HepG2 (cell line): ENCODE data around the gene CDK18. TPM values are rescaled to one million over a fixed set of nuclear protein-coding genes. Genes with fewer than 3 reads are reported as not detected.

Source experiments
- ATAC-seq: fragments of 200-7000 bp; cut with Tn5 transposase; 3 replicates; pipeline ENCODE4 v1.9.1; 2020; ENCODE audit warnings: mild to moderate bottlenecking, moderate library complexity
- BruUV-seq: library from RNA; stranded (reverse); fragments of 400-500 nt; replicated peaks from 2 replicates; lab custom pipeline; 2021; lab: Mats Ljungman, UMichigan
- CTCF ChIA-PET: fragments of 300-600 bp; formaldehyde crosslinking; extraction: SDS; loops from one replicate; lab custom pipeline; 2021; ENCODE audit warnings: low total read pairs, inconsistent platforms, low intra/inter-chr PET ratio; lab: Yijun Ruan, JAX
- POLR2A ChIA-PET: fragments of 350-600 bp; sonication (Branson Sonifier 250); formaldehyde crosslinking; loops from one replicate; lab custom pipeline; 2020; ENCODE audit warnings: antibody characterized with exemption, inconsistent platforms; lab: Yijun Ruan, JAX
- DNase-seq: peaks from one replicate; pipeline ENCODE4 v3.0.0-alpha.2; 2015; ENCODE audit warnings: low spot score
- FAIRE-seq: peaks from 3 replicates; lab custom pipeline; 2011; peaks lifted over from hg19 to GRCh38; lab: Jason Lieb, UNC
- H2AFZ ChIP-seq: one replicate; pipeline ENCODE4 v1.6.1; 2011; ENCODE audit warnings: low read length, inconsistent platforms
- H3K27ac ChIP-seq: fragments of 300-600 bp; 3 replicates; pipeline ENCODE4 v1.8.0; 2011; ENCODE audit warnings: mixed run types, mild to moderate bottlenecking, mixed read lengths, low read length, inconsistent platforms; ENCODE audit not compliant: insufficient read depth; ENCODE audit errors: extremely low read length
- H3K27me3 ChIP-seq, 2 experiments: fragments of 200-600 bp in 1 of 2; 2 replicates in 1 of 2; 3 replicates in 1 of 2; pipeline versions ENCODE4 v1.6.0 to v1.8.0; 2011; ENCODE audit warnings: low read length in 2 of 2, mild to moderate bottlenecking in 2 of 2, moderate library complexity in 2 of 2, inconsistent platforms in 1 of 2; ENCODE audit not compliant: insufficient read depth in 2 of 2, control insufficient read depth in 1 of 2
- H3K36me3 ChIP-seq, 2 experiments: fragments of 200-600 bp in 1 of 2; replicated peaks in 1 of 2; 2 replicates in 1 of 2; 3 replicates in 1 of 2; pipeline versions ENCODE4 v1.5.1 to v1.8.0; 2011; ENCODE audit warnings: low read length in 2 of 2, inconsistent platforms in 1 of 2; ENCODE audit not compliant: insufficient read depth in 2 of 2, control insufficient read depth in 1 of 2
- H3K4me1 ChIP-seq: 2 replicates; pipeline ENCODE4 v1.5.1; 2012; ENCODE audit warnings: low read length, inconsistent platforms; ENCODE audit not compliant: insufficient read depth
- H3K4me2 ChIP-seq: 2 replicates; pipeline ENCODE4 v1.6.0; 2011; ENCODE audit warnings: low read depth, low read length, inconsistent platforms
- H3K4me3 ChIP-seq, 3 experiments: fragments of 200-600 bp in 1 of 3; sonication (generic), shearing (Covaris generic) in 1 of 3; replicated peaks in 1 of 3; 2 replicates each; pipeline ENCODE4 v1.5.1; 2011 to 2016; ENCODE audit warnings: low read length in 3 of 3, inconsistent platforms in 2 of 3, low read depth in 2 of 3, mild to moderate bottlenecking in 2 of 3, control low read depth in 1 of 3, mixed read lengths in 1 of 3; ENCODE audit not compliant: insufficient read depth in 1 of 3
- H3K79me2 ChIP-seq: one replicate; pipeline ENCODE4 v1.6.1; 2011; ENCODE audit warnings: low read length, inconsistent platforms; ENCODE audit not compliant: insufficient read depth
- H3K9ac ChIP-seq: 2 replicates; pipeline ENCODE4 v1.6.0; 2011; ENCODE audit warnings: mild to moderate bottlenecking, low read depth, low read length, inconsistent platforms; ENCODE audit not compliant: insufficient read depth
- H3K9me3 ChIP-seq: 2 replicates; pipeline ENCODE4 v1.5.1; 2012; ENCODE audit warnings: mild to moderate bottlenecking, low read length
- H4K20me1 ChIP-seq: 2 replicates; pipeline ENCODE4 v1.6.0; 2011; ENCODE audit warnings: inconsistent platforms, mild to moderate bottlenecking, low read length, moderate library complexity; ENCODE audit not compliant: insufficient read depth
- ATM ChIP-seq: fragments of 450-650 bp; IDR thresholded peaks from 2 replicates; pipeline ENCODE4 v1.7.1; 2017; ENCODE audit warnings: mild to moderate bottlenecking, borderline replicate concordance
- CREB1 ChIP-seq, 2 experiments: fragments of 450-650 bp in 1 of 2; IDR thresholded peaks; 2 replicates each; pipeline ENCODE4 v1.6.1; 2016 to 2017; ENCODE audit warnings: control low read depth in 1 of 2, mild to moderate bottlenecking in 1 of 2, missing compliant biosample characterization in 1 of 2, missing genetic modification characterization in 1 of 2
- EED ChIP-seq: sonication (generic); formaldehyde crosslinking; IDR thresholded peaks from 2 replicates; pipeline ENCODE4 v1.5.0; 2020; ENCODE audit warnings: mild to moderate bottlenecking, missing genetic modification reagents
- HNF1A ChIP-seq, 2 experiments: sonication (generic) in 1 of 2; formaldehyde crosslinking in 1 of 2; IDR thresholded peaks; 2 replicates each; pipeline versions ENCODE4 v1.4.0 to v1.6.1; 2016 to 2020; ENCODE audit warnings: borderline replicate concordance in 1 of 2, low read depth in 1 of 2, mild to moderate bottlenecking in 1 of 2, missing genetic modification reagents in 1 of 2
- LCORL ChIP-seq, 2 experiments: fragments of 450-650 bp in 1 of 2; sonication (generic) in 1 of 2; formaldehyde crosslinking in 1 of 2; IDR thresholded peaks; 2 replicates each; pipeline versions ENCODE4 v1.5.0 to v1.6.1; 2017 to 2020; ENCODE audit warnings: antibody characterized with exemption in 1 of 2, missing genetic modification reagents in 1 of 2
- NR2C2 ChIP-seq: sonication (generic); formaldehyde crosslinking; IDR thresholded peaks from 2 replicates; pipeline ENCODE4 v1.4.0; 2020; ENCODE audit warnings: missing genetic modification reagents, mild to moderate bottlenecking, moderate library complexity, borderline replicate concordance
- RFXANK ChIP-seq: IDR thresholded peaks from 2 replicates; pipeline ENCODE4 v1.6.1; 2016
- STAG1 ChIP-seq: sonication (generic); formaldehyde crosslinking; IDR thresholded peaks from 2 replicates; pipeline ENCODE4 v1.4.0; 2020; ENCODE audit warnings: missing genetic modification reagents
- ZNF12 ChIP-seq: sonication (generic); formaldehyde crosslinking; IDR thresholded peaks from 2 replicates; pipeline ENCODE4 v1.5.0; 2020; ENCODE audit warnings: missing genetic modification reagents
- ZNF296 ChIP-seq: sonication (generic); formaldehyde crosslinking; conservative IDR thresholded peaks from 2 replicates; pipeline ENCODE4 v1.5.0; 2020; ENCODE audit warnings: mild to moderate bottlenecking, missing genetic modification reagents
- ZNF546 ChIP-seq: sonication (generic); formaldehyde crosslinking; conservative IDR thresholded peaks from 2 replicates; pipeline ENCODE4 v1.8.1; 2023; ENCODE audit warnings: mild to moderate bottlenecking, missing genetic modification reagents
- ZNF569 ChIP-seq: sonication (generic); formaldehyde crosslinking; IDR thresholded peaks from 2 replicates; pipeline ENCODE4 v1.5.0; 2020; ENCODE audit warnings: mild to moderate bottlenecking, missing genetic modification reagents, moderate library complexity, borderline replicate concordance
- ZNF629 ChIP-seq: sonication (generic); formaldehyde crosslinking; conservative IDR thresholded peaks from 2 replicates; pipeline ENCODE4 v1.5.0; 2020; ENCODE audit warnings: missing genetic modification reagents
- ZNF709 ChIP-seq: sonication (generic); formaldehyde crosslinking; IDR thresholded peaks from 2 replicates; pipeline ENCODE4 v1.5.0; 2020; ENCODE audit warnings: mild to moderate bottlenecking, missing genetic modification reagents
- WGBS: methylation state at CpG from one replicate; pipeline ENCODE4 v1.1.6; 2017; ENCODE audit warnings: low lambda C conversion rate; 5-methylcytosine and 5-hydroxymethylcytosine counted together
- in situ Hi-C: cut with HindIII; loops from 2 replicates; pipeline ENCODE4 v1.10.0; 2017; ENCODE audit warnings: low pct_unique_long_range_greater_than_20kb; ENCODE audit not compliant: extremely low pct_ligation_motif_present
- intact Hi-C: fragments of 100-400 bp; cut with micrococcal nuclease; formaldehyde crosslinking; loops from one replicate; pipeline ENCODE4 v1.10.0; 2022; ENCODE audit not compliant: unreplicated experiment
- polyA plus RNA-seq, 8 experiments: library from polyadenylated mRNA; depleted of rRNA in 3 of 8; stranded (reverse) in 7 of 8; unstranded in 1 of 8; fragments of >200 nt; fragmentation: Illumina TruSeq in 4 of 8; extraction: Trizol in 4 of 8; gene quantifications; 2 replicates each; pipeline versions ENCODE4 v1.2.1 to v1.2.3, GENCODE V29; 2011 to 2016; ENCODE audit warnings: low read depth in 4 of 8, missing spikeins in 1 of 8, mixed read lengths in 1 of 8; ENCODE audit not compliant: insufficient read depth in 1 of 8
- total RNA-seq, 5 experiments: library from RNA; depleted of rRNA; stranded (reverse); fragments of >200 nt; fragmentation: Illumina TruSeq; extraction: Trizol; gene quantifications; 2 replicates each; pipeline ENCODE4 v1.2.3, GENCODE V29; 2016; ENCODE audit warnings: low read depth in 1 of 5

CDK18 gene
- total and polyA plus RNA-seq, 2 of the 13 experiments (the other 11 are each of a cell fraction or from before 2014, with no cell fraction given), result 6.4 to 38.8 TPM

DNA sequence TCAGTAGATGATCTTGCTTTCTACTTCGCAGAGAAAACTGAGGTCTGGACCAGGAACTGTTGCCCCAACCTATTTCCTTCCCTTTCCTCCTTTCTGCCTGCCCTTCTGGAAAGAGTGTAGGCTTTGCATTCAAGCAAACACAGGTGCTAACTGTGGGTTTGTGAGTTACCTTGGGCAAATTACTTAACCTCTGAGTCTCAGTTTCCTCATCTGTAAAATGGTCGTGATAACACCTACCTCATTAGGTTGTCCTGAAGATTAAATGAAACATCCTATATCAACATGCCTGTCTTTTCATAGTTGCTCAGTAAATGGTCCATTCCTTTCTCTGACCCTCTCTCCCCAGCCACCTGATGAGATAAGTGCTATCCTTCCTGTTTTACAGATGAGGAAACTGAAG, 39.1 kb upstream of the CDK18 start:
- H3K9me3 ChIP-seq, result no peaks in the 10 kb centered on the region
- H3K4me1 ChIP-seq, result no peaks in the 10 kb centered on the region
- no peak for ATAC-seq
- CTCF ChIA-PET, result no interaction called here
- H3K4me2 ChIP-seq, result no peak overlapping the region
- intact Hi-C loops (no loop called here), in situ Hi-C loops (no loop called here)
- peaks cover 5 to 50% of the 10 kb centered on the region in 2 experiments; a peak in 3 of 5 replicates for H3K27me3 ChIP-seq
- H3K4me3 ChIP-seq, result no peak overlapping the region
- no TSS peak for BruUV-seq
- no peak for DNase-seq
- H4K20me1 ChIP-seq, result no peaks in the 10 kb centered on the region
- POLR2A ChIA-PET, result no interaction called here
- H3K27ac ChIP-seq, result no peak overlapping the region
- no peaks in the 10 kb centered on the region for H3K36me3 ChIP-seq
- H3K9ac ChIP-seq, result no peak overlapping the region
- FAIRE-seq, result no peak
- WGBS, result 33% methylated on average over 2 of the region's 2 CpGs
- no peaks in the 10 kb centered on the region for H3K79me2 ChIP-seq
- H2AFZ ChIP-seq, result no peak overlapping the region
- peak; percentile 53 for TF ChIP-seq ZNF629 (CRISPR knock-in tag)
- TF ChIP-seq EED, result no peak
- no peak for TF ChIP-seq ZNF12 (CRISPR knock-in tag)
- TF ChIP-seq, all 625 proteins: peak for 1

GRCh38 chr1:205466595-205467220, 37.8 kb upstream of the CDK18 start:
- no peak for ATAC-seq
- Histone ChIP-seq H2AFZ (no peak overlapping the region), H3K4me3 (no peak overlapping the region), H3K27ac (no peak overlapping the region), H3K4me1 (no peaks in the 10 kb centered on the region), H3K4me2 (no peak overlapping the region), H3K79me2 (no peaks in the 10 kb centered on the region), H3K9me3 (no peaks in the 10 kb centered on the region), H3K9ac (no peak overlapping the region), H4K20me1 (no peaks in the 10 kb centered on the region), H3K27me3 (peaks cover 3 to 41% of the 10 kb centered on the region in 2 experiments; a peak in 3 of 5 replicates), H3K36me3 (no peaks in the 10 kb centered on the region)
- CTCF ChIA-PET, result no interaction called here
- BruUV-seq, result no TSS peak
- in situ Hi-C loops (no loop called here), intact Hi-C loops (no loop called here)
- no peak for DNase-seq
- no peak for FAIRE-seq
- WGBS, result 25% methylated on average over 7 of the region's 7 CpGs
- POLR2A ChIA-PET, result interaction anchor here (1.0 kb wide), 1 partner anchor 16 kb away, joined by 4 read pairs; no protein-coding TSS in a partner anchor
- TF ChIP-seq ZNF569 (CRISPR knock-in tag), result no peak
- no peak for TF ChIP-seq ZNF296
- no peak for TF ChIP-seq ZNF709 (CRISPR knock-in tag)
- TF ChIP-seq HNF1A (IDR thresholded peaks at IDR 0.05; ENCODE audit: low read depth), result no peak
- no peak for TF ChIP-seq HNF1A (CRISPR knock-in tag; IDR thresholded peaks at IDR 0.05; ENCODE audit: borderline replicate concordance)
- no peak for TF ChIP-seq ZNF546 (CRISPR knock-in tag)
- no peak for TF ChIP-seq LCORL (IDR thresholded peaks at IDR 0.05)
- no peak for TF ChIP-seq LCORL (CRISPR knock-in tag; IDR thresholded peaks at IDR 0.05)
- TF ChIP-seq NR2C2 (CRISPR knock-in tag), result no peak
- TF ChIP-seq ATM, result no peak
- TF ChIP-seq CREB1 (IDR thresholded peaks at IDR 0.05), result no peak
- no peak for TF ChIP-seq CREB1 (CRISPR knock-in tag; IDR thresholded peaks at IDR 0.05)
- TF ChIP-seq RFXANK (CRISPR knock-in tag), result no peak
- TF ChIP-seq STAG1 (CRISPR knock-in tag), result no peak
